Uterus (tissue), 2 donors: ENCODE results near the gene FBXO39.
"Not testable (repeated sequence)": the region's sequence is repeated elsewhere in the genome, so short reads cannot be mapped to it uniquely, and the experiment has no call there.

ENCODE experiments used
- CTCF ChIP-seq, 4 experiments: fragments of 200-600 bp in 2 of 4; fragments of 450-650 bp in 2 of 4; sonication (generic) in 2 of 4; IDR thresholded peaks; one replicate each; pipeline ENCODE4 v1.5.1; 2016 to 2019; ENCODE audit warnings: antibody characterized with exemption in 4 of 4, mild to moderate bottlenecking in 2 of 4, moderate library complexity in 1 of 4
- POLR2A ChIP-seq, 2 donors: fragments of 450-650 bp; IDR thresholded peaks; one replicate each; pipeline ENCODE4 v1.6.1; 2016; ENCODE audit warnings: antibody characterized with exemption in 2 of 2, mild to moderate bottlenecking in 1 of 2, moderate library complexity in 1 of 2

DNA sequence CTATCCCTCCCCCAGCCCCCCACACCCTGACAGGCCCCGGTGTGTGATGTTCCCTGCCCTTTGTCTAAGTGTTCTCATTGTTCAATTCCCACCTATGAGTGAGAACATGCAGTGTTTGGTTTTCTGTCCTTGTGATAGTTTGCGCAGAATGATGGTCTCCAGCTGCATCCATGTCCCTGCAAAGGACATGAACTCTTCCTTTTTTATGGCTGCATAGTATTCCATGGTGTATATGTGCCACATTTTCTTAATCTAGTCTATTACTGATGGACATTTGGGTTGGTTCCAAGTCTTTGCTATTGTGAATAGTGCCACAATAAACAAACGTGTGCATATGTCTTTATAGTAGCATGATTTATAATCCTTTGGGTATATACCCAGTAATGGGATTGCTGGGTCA lies 40.4 kb downstream of the FBXO39 start:
- not testable (repeated sequence) for TF ChIP-seq CTCF, POLR2A (IDR thresholded peaks at IDR 0.05)
